GM19035 (cell line): ENCODE results near the gene LMO3.
"Not testable (repeated sequence)": the region's sequence is repeated elsewhere in the genome, so short reads cannot be mapped to it uniquely, and the experiment has no call there.

Experiments
- ATAC-seq: cut with Tn5 transposase; IDR thresholded peaks from one replicate; pipeline ENCODE4 v1.9.1; 2021; ENCODE audit not compliant: unreplicated experiment

The LMO3 gene

DNA sequence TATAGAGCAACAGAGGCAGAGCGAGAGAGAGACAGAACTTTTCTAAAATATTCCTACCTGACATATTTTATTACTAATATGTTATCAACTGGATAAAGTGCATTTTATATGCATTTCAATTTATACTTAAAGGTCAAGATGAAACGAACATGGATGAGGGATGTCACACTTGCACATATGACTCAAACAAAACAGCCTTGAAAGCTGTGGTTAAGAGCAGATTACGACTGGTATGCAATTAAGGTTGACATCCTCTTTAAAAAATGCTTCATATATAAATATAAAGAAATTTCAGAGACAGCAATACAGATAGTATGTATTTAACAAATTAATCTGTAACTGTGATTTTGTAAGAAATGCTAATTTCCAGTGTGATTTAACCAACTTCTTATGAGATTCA, 52.5 kb downstream of the LMO3 start:
- no peak for ATAC-seq

DNA sequence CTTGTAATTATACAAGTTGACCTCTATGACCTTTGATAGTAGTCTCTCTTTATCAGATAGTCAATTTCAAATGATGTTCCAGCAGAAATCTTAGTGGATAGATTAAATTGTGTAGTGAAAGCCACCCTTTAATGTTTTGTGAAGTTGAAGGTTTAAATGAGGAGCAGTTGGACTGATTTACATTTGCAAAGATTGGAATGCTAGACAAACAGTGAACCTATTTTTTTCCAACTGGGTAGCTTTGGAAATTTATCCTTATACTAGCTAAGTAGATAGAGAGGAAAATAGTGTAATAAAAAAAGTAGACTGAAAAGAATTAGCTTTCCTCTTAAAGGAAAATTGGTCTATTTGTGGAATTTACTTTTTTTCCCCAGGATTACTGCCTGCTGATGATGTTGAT, 53.7 kb downstream of the LMO3 start:
- no peak for ATAC-seq

DNA sequence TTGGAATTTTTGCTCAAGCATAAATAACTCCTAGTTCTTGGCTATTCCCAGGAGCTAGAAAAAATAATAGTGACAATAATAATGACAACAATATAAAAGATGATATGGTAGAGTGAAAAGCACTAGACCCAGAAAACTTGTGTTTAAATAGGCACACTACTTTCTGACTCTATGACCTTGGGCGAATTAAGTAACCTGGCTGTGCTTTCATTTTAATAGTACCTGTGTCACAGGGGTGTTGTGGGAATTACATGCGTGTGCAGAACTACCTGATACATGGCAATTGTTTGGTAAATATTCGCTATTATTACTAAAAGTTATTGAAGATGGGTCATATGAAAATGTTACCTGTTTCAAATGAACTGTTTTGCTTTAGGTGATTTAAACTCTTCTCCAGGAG, 60.1 kb downstream of the LMO3 start:
- no peak for ATAC-seq

DNA sequence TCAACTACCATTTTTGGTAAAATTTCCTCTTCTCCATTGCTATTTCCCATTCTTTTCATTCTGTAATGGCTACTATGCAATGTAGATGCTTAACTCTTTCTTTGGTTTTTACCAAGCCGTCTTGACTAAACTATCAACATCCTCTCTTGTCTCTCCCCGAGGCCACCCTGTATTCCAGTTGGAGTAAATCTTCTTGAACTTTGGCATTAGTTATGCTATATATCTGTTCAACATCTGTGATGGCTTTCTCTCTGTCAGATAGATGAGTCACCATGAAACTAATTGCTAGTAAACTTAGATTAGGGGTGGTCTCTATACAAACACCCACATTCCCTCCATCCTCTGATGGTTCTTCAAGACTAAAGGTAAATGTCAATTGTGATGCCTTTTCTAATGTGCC, 63.4 kb downstream of the LMO3 start:
- no peak for ATAC-seq

DNA sequence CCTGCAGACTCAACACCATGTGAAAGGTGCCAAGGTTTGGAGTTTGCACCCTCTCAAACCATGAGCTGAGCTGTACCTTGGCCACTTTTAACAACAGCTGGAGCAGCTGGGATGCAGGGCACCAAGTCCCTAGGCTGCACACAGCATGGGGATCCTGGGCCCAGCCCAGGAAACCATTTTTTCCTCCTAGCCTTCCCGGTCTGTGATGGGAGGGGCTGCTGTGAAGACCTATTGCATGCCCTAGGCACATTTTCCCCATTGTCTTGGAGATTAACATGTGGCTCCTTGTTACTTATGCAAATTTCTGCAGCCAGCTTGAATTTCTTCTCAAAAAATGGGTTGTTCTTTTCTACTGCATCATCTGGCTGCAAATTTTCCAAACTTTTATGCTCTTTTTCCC, 68.3 kb downstream of the LMO3 start:
- ATAC-seq: not testable (repeated sequence)

DNA sequence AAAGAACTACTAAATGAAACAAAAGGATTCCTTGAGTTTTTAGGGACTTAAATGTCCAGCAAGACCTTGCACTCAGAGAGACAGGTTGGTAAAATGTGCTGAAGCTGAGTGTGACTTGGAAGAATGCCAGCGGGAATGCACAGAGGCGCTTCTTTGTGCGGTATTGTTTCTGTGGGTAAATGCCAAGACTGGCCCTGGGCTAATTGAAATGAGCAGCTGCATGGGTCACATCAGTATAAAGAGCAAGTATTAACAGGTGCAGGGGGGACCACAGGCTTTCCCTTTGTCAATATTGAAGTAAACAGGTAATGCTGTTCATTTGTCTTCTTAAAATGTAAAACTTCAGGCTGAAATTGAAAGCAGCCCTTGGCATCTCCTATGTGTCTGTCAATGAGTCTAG, 74.3 kb downstream of the LMO3 start:
- ATAC-seq: no peak

DNA sequence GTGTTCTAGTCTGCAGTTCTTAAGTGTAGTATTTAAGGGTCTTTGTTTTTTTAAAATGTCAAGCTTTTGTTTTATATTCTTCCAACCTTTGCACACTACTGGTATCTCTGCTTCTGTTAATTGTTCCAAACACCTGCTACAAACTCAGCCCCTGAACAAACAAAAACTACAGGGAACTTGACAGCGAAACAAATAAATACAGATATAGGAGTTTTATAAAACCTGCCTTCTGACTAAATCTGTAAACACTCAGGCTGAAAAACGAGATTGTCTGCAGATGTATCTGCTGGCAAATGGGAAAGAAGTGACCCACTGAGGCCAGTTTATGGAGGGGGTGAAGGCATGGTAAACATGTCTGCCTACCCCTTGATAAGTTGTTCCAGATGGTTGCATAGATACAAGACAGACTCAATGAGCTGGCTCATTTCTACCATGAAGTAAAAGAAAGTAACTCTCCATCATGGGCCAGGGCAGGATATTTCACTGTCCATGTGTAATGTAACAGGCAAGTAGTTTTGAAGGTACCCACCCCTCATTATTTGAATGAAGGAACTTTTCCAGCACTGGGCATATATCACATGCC, 75.6 kb downstream of the LMO3 start:
- no peak for ATAC-seq

DNA sequence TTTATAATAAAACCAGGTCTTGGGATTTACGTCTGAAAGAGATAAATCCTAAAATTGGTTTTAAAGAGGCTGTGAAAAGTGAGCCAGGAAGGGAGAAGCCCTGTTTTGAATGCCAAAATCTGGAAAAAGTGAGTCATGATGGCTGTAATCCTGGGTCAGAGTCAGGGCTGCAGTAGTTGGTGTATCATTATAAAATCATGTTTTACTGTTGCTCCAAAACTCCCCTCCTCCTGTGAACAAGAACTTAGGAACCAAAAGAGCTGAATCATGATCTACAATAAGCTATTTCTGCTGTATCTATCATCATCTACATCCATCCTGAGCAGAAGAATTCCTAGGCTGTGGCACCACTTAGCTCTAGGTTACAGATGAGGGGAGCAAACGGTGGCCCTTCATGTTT, 79.3 kb downstream of the LMO3 start:
- no peak for ATAC-seq

DNA sequence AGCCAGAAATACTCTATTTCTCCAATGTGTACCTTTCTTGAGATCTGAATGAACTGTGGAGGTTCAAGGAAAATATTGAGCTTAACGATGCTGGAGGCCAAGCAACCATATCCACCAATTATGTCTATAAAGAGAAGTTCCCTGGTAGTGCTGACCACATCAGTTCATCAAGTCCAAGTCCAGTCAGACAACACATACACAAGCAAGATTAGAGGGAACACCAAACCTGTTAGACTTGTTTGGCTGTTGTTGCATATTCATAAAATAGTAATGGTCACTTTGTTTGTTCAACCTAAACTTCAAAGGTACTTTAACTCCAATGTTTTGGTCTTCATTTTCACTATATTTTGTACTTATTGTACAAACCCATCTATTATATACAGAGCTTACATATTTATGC, 81.6 kb downstream of the LMO3 start:
- no peak for ATAC-seq

DNA sequence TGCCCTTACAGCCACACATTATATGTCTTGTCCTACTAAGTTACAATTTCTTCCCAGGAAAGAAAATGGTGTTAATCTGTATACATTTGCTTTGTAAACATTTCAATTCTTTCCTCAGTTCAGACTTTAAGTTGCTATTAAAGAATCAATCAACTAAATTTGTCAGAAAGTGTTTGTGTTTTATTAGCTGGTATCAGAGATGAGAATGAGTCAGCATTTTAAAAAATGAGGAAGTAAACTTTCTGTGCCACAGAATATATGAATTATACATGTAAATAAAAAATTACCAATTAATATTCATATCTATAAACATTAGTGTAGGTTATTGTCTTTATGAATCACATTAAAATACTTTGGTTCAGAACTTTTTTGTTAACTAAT, 82.0 kb downstream of the LMO3 start:
- ATAC-seq: no peak

DNA sequence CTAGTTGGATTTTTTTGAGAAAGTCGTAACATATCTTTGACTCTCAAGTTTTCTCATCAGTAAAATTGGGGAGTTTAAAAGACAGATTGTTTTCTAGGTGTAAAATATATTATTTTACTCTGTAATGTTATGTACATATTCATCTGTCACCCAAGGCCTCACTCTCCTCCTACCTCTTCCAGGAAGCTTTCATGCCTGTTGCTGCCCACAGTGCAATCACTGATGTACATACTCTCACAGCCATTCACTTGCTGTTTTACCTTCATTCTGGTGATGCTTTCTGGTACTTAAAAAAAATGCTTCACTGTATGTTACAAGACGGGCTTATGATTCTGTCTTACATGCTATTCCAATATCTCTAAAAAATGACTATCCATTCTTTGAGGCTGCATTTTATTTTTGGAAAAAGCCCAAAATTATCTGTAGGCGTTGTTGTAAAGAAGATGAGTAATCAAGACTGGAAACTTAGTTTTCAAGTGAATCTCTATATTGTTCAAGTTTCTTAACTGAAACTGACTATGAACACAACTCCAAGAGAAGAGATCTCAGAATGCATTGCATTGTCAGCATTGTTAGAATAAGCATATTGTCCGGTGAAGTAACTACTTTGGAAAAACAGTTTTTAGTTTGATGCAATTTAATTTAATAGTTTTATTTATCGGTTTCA, 82.5 kb downstream of the LMO3 start:
- no peak for ATAC-seq

DNA sequence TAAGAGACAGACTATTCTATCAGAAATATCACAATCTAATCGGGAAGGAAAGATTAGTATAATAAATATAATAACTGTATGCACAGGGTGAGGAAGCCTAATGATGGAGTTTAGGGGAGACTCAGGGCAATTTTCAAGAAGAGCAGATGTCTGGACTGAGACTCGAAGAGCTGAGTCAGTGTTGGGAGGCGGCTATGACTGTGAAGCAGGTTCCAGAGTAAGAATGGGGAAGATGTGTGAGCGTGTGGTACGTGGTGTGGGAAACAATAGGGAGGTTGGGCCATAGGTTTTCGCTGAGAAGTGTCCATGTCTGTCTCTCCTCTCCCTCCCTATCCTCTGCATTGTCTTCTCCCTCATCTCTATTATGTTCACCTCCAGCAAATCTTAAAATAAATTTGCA, 85.6 kb downstream of the LMO3 start:
- ATAC-seq: no peak

DNA sequence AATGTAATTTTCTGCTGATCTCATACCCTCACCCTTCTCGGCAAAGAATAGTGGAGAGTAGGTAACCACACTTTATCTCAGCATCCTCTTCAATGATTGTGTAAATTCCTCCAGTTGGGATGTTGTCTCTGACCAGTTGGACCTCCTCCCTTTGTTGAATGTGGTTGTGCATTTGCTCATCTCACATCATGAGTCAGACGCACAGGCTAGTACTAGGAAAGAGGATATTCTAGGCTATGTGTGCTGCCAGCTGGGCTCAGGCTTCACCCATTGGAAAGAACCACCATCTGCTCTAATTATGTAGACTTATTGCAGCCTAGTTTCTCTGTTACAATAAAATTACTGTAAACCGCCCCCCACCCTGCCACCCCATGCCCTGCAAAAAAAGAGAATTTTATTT, 90.3 kb downstream of the LMO3 start:
- no peak for ATAC-seq

DNA sequence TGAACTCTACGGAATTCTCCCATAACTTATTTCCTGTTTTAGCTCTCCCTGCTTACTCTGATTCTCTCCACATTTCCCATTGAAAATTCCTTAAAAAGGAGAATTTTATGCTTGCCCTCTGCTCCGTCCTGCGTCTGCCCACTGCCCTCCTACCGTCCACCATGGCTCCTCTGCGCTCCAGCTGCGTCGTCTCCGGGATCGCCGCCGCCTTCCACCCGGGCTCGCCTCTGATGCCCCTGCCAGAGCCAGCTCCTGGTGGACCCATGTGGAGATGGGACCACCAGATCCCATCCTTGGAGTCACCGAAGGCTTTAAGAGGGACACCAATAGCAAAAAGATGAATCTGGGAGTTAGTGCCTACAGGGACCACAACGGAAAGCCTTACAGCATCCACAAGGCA, 92.7 kb downstream of the LMO3 start:
- ATAC-seq: no peak

DNA sequence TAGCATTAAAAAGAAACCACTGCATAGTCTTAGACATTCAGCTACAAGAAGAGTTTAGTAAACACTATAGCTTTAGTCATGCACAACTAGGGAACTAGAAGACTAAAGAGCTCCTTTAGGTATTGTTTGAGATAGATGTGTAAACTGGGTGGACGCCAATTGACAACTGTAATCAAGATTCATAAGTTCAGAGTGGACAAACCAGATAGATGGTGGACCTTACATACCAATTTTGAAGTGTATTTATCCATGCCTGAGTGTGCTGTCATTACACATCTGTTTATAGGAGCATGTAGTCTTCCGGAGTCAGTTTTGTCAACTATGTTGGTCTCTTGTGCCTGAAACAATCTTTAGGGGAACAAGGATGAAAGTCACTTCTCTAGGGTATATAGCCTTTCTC, 96.6 kb downstream of the LMO3 start:
- ATAC-seq: no peak

DNA sequence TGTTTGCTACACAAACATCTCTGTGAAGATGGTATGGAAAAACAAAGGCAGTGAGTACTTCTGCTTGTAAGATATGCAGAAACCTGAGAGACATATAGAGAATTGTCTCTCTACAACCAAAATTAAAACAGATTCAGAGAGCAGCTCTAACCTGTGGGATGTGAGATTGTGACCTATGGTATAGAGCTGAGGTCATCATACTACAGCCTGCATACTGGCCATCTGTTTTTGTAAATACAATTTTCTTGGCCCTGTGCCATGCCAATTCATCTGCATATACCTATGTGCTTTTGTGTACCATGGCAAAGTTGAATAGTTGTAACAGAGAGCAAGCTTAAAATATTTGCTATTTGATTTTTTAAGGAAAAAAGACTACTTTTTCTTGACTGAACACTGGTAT, 99.6 kb downstream of the LMO3 start:
- no peak for ATAC-seq

DNA sequence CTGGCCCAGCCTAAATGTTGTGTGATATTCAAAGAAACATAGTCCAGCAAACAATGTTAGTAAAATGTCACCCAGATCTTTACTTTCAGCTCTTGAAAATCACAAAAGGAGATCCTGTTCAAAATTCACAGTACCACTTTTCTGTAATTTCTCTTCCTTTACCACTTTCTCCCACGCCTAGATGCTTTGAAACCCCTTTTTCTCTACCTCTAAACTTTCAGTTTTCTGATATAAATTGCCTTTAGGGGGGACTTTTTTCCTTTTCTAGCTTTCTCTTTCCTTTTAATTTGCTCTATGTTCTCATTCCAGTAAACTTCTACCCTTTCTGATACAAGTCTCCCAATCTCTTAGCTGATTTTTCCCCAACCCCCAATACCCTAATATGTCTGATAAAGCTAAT, 101.8 kb downstream of the LMO3 start:
- ATAC-seq: no peak

DNA sequence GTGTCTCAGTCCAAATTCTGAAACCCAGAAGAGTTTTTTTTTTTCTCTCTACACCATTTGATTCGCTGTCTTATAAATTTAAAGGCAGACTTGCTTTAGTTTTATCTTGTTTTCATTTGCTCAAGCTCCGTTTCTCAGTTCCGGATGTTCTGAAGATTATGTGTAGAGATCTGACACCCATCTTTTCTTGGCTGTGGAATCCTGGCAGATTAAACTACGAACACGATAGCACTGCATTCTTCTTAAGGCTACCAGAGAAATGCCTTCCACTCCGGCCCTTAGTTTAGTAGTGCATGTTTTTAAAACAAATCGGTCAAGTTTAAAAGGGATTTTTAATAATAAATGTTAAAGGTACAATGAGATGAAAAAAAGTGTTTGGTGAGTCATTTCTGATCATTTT, 106.4 kb downstream of the LMO3 start:
- no peak for ATAC-seq
